Upper lobe of left lung (tissue), 4 donors: ENCODE measurements around the gene MTTP.

Experiments
- POLR2AphosphoS5 ChIP-seq, 2 donors: sonication (generic); formaldehyde crosslinking; IDR thresholded peaks; one replicate each; pipeline ENCODE4 v1.5.1; 2017; ENCODE audit warnings: antibody characterized with exemption in 2 of 2
- TF ChIP-seq, protein P1 (sequence below), 6 experiments: fragments of 450-650 bp in 4 of 6; fragments of 200-600 bp in 2 of 6; sonication (generic) in 2 of 6; IDR thresholded peaks; one replicate each; pipeline ENCODE4 v1.5.1; 2016 to 2019; ENCODE audit warnings: antibody characterized with exemption in 6 of 6

DNA sequence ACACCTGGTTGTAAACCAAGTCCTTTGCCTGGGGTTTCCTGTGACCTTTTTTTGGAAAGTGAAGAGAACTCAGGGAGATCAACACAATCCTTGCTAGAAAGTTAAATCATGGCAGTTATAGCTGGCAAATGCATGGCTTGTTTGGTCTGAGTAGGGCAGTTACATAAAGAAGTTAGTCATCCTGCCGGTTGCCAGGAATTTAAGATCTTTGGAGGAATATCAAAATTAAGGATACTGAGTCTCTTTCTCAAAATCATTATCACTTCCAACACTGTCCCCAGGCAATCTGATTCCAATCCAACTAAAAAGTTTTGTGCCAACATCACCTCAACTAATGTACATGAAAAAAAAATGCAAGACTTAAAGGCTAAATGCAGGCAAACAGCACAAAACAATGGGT lies 42.8 kb downstream of the MTTP start:
- TF ChIP-seq POLR2AphosphoS5 (IDR thresholded peaks at IDR 0.05), result no peak
- TF ChIP-seq, protein P1, sequence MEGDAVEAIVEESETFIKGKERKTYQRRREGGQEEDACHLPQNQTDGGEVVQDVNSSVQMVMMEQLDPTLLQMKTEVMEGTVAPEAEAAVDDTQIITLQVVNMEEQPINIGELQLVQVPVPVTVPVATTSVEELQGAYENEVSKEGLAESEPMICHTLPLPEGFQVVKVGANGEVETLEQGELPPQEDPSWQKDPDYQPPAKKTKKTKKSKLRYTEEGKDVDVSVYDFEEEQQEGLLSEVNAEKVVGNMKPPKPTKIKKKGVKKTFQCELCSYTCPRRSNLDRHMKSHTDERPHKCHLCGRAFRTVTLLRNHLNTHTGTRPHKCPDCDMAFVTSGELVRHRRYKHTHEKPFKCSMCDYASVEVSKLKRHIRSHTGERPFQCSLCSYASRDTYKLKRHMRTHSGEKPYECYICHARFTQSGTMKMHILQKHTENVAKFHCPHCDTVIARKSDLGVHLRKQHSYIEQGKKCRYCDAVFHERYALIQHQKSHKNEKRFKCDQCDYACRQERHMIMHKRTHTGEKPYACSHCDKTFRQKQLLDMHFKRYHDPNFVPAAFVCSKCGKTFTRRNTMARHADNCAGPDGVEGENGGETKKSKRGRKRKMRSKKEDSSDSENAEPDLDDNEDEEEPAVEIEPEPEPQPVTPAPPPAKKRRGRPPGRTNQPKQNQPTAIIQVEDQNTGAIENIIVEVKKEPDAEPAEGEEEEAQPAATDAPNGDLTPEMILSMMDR (IDR thresholded peaks at IDR 0.05), result no peak
